Endodermal cell (in vitro differentiated cells): ENCODE measurements around the gene LARP1. TPM values are rescaled to one million over a fixed set of nuclear protein-coding genes. Genes with fewer than 3 reads are reported as not detected.

Source experiments
- DNase-seq: peaks from one replicate; pipeline ENCODE4 v3.0.0-alpha.2; 2017
- H3K27ac ChIP-seq: 2 replicates; pipeline ENCODE4 v1.5.1; 2013; ENCODE audit warnings: mild to moderate bottlenecking, low read depth, low read length, moderate library complexity
- H3K27me3 ChIP-seq: 2 replicates; pipeline ENCODE4 v1.6.1; 2013; ENCODE audit warnings: mild to moderate bottlenecking, low read length, moderate library complexity; ENCODE audit not compliant: insufficient read depth, control insufficient read depth, poor library complexity, severe bottlenecking
- H3K36me3 ChIP-seq: 2 replicates; pipeline ENCODE4 v1.7.0; 2013; ENCODE audit warnings: mild to moderate bottlenecking, low read length, moderate library complexity; ENCODE audit not compliant: control insufficient read depth, insufficient read depth
- H3K4me1 ChIP-seq: one replicate; pipeline ENCODE4 v1.7.0; 2013; ENCODE audit warnings: low read length; ENCODE audit not compliant: control insufficient read depth, insufficient read depth
- H3K4me3 ChIP-seq: 2 replicates; pipeline ENCODE4 v1.5.1; 2013; ENCODE audit warnings: mild to moderate bottlenecking, low read length, moderate library complexity
- H3K9ac ChIP-seq: 2 replicates; pipeline ENCODE4 v1.6.1; 2013; ENCODE audit warnings: mild to moderate bottlenecking, low read length, moderate library complexity; ENCODE audit not compliant: poor library complexity, severe bottlenecking; ENCODE audit errors: extremely low read depth
- H3K9me3 ChIP-seq: 2 replicates; pipeline ENCODE4 v1.6.1; 2013; ENCODE audit warnings: mild to moderate bottlenecking, low read length, moderate library complexity; ENCODE audit not compliant: control insufficient read depth
- H3K27ac Mint-ChIP-seq: 2 replicates; pipeline ENCODE4 v1.8.0; 2020; ENCODE audit warnings: mixed read lengths
- H3K27me3 Mint-ChIP-seq: 2 replicates; pipeline ENCODE4 v1.8.0; 2021; ENCODE audit warnings: mild to moderate bottlenecking, mixed read lengths; ENCODE audit not compliant: insufficient read depth
- H3K36me3 Mint-ChIP-seq: 2 replicates; pipeline ENCODE4 v1.8.0; 2020; ENCODE audit warnings: low read depth, mixed read lengths
- H3K4me1 Mint-ChIP-seq: 2 replicates; pipeline ENCODE4 v1.8.0; 2020; ENCODE audit warnings: mixed read lengths
- H3K4me3 Mint-ChIP-seq: 2 replicates; pipeline ENCODE4 v1.8.0; 2020; ENCODE audit warnings: mild to moderate bottlenecking, moderate library complexity, mixed read lengths
- H3K9me3 Mint-ChIP-seq: 2 replicates; pipeline ENCODE4 v1.8.0; 2020; ENCODE audit warnings: mild to moderate bottlenecking, mixed read lengths
- CTCF ChIP-seq: fragments of 200-600 bp; sonication (generic); conservative IDR thresholded peaks from 2 replicates; pipeline ENCODE4 v1.5.0; 2021; ENCODE audit warnings: antibody characterized with exemption, mild to moderate bottlenecking
- WGBS, 2 experiments: methylation state at CpG; one replicate each; pipeline versions ENCODE4 v1.1.5 to v1.1.7; 2013; ENCODE audit warnings: missing lambda C conversion rate in 2 of 2, mixed read lengths in 1 of 2; ENCODE audit not compliant: insufficient coverage in 1 of 2, insufficient read length in 1 of 2; 5-methylcytosine and 5-hydroxymethylcytosine counted together
- total RNA-seq, 2 donors: library from RNA; stranded (reverse); fragmentation: NEBNext Ultra II Directional in 1 of 2; extraction: Animal tissue kit (Norgen Biotek cat#: 25700) in 1 of 2; gene quantifications; 2 replicates in 1 of 2; 3 replicates in 1 of 2; pipeline ENCODE4 v1.2.1, GENCODE V29; 2021

Gene LARP1
- total RNA-seq, 2 donors from 2014 or later, result 193 to 273 TPM

- peak overlapping the region; percentile 100 for H3K27ac Mint-ChIP-seq
- H3K27me3 Mint-ChIP-seq, result no peaks in the 10 kb centered on the region
Observed at GRCh38 chr5:154857530-154858296, 102.5 kb downstream of the LARP1 start.

GRCh38 chr5:154858297-154858971 lies 103.3 kb downstream of the LARP1 start, which contains the start of gene CNOT8:
CNOT8 (plus strand) TSS chr5:154858627; CDS start chr5:154863279, 4,652 bp downstream.
- DNase-seq, result peak; percentile 99
- Histone ChIP-seq H3K9ac (peak within 1 kb of the TSS; percentile 87), H3K4me3 (peak within 1 kb of the TSS; percentile 95), H3K9me3 (no peaks in the 10 kb centered on the region), H3K36me3 (peaks cover 5% of the 10 kb centered on the region), H3K27me3 (no peaks in the 10 kb centered on the region), H3K27ac (peak within 1 kb of the TSS; percentile 100), H3K4me1 (peaks cover 4% of the 10 kb centered on the region)
- Mint-ChIP-seq H3K36me3 (peaks cover 9% of the 10 kb centered on the region), H3K4me1 (peaks cover 22% of the 10 kb centered on the region), H3K27me3 (no peaks in the 10 kb centered on the region), H3K4me3 (peak within 1 kb of the TSS; percentile 93), H3K9me3 (no peaks in the 10 kb centered on the region), H3K27ac (peak within 1 kb of the TSS; percentile 100)
- WGBS, 2 experiments, result 0% methylated on average over 13 to 65 of the region's 65 CpGs
- no peak for TF ChIP-seq CTCF

More at GRCh38 chr5:154857530-154858296, 102.5 kb downstream of the LARP1 start:
- H3K9me3 Mint-ChIP-seq, result no peaks in the 10 kb centered on the region
- Histone ChIP-seq H3K27ac (peak overlapping the region; percentile 100), H3K36me3 (no peaks in the 10 kb centered on the region), H3K4me3 (peak overlapping the region; percentile 95), H3K9ac (peak overlapping the region; percentile 87), H3K27me3 (no peaks in the 10 kb centered on the region), H3K9me3 (no peaks in the 10 kb centered on the region), H3K4me1 (peaks cover 4% of the 10 kb centered on the region)
- peaks cover 3% of the 10 kb centered on the region for H3K36me3 Mint-ChIP-seq
- peak overlapping the region; percentile 93 for H3K4me3 Mint-ChIP-seq
- TF ChIP-seq CTCF, result peak; percentile 40
- peak; percentile 98 for DNase-seq
- 0% methylated on average over 31 to 58 of the region's 59 CpGs for WGBS, 2 experiments
- peaks cover 22% of the 10 kb centered on the region for H3K4me1 Mint-ChIP-seq

GRCh38 chr5:154858972-154859871 lies 104.0 kb downstream of the LARP1 start:
- Histone ChIP-seq H3K9ac (peak overlapping the region; percentile 87), H3K9me3 (no peaks in the 10 kb centered on the region), H3K27me3 (no peaks in the 10 kb centered on the region), H3K4me1 (peaks cover 4% of the 10 kb centered on the region), H3K4me3 (peak overlapping the region; percentile 95), H3K27ac (peak overlapping the region; percentile 100), H3K36me3 (peaks cover 11% of the 10 kb centered on the region)
- Mint-ChIP-seq H3K27me3 (no peaks in the 10 kb centered on the region), H3K9me3 (no peaks in the 10 kb centered on the region), H3K4me1 (peaks cover 22% of the 10 kb centered on the region), H3K4me3 (peak overlapping the region; percentile 93), H3K27ac (peak overlapping the region; percentile 100), H3K36me3 (peaks cover 15% of the 10 kb centered on the region)
- no peak for TF ChIP-seq CTCF
- DNase-seq, result peak; percentile 54
- 13 to 19% methylated on average over 11 to 26 of the region's 26 CpGs for WGBS, 2 experiments
